IPS-18c (cell line): ENCODE measurements around the gene BRPF1.
"Not testable (repeated sequence)": the region's sequence is repeated elsewhere in the genome, so short reads cannot be mapped to it uniquely, and the experiment has no call there.

Experiments
- H3K4me3 ChIP-seq: 2 replicates; pipeline ENCODE4 v1.7.0; 2013; ENCODE audit warnings: low read depth, mild to moderate bottlenecking, low read length, moderate library complexity; ENCODE audit not compliant: insufficient read depth
- H3K9me3 ChIP-seq: one replicate; pipeline ENCODE4 v1.6.1; 2013; ENCODE audit warnings: mild to moderate bottlenecking, low read length, moderate library complexity; ENCODE audit not compliant: control insufficient read depth, insufficient read depth

BRPF1 gene

GRCh38 chr3:9748031-9748430 is 16.5 kb downstream of the BRPF1 start:
- H3K9me3 ChIP-seq = no peaks in the 10 kb centered on the region
- no peak overlapping the region for H3K4me3 ChIP-seq

GRCh38 chr3:9749296-9749644 is 17.7 kb downstream of the BRPF1 start:
- H3K9me3 ChIP-seq = no peaks in the 10 kb centered on the region
- peak overlapping the region; percentile 85 for H3K4me3 ChIP-seq

GRCh38 chr3:9749645-9750555 is 18.4 kb downstream of the BRPF1 start, which contains the start of gene OGG1:
TSS of gene OGG1 (plus strand) at chr3:9749952. CDS start at chr3:9750287, 335 bp downstream.
- no peaks in the 10 kb centered on the region for H3K9me3 ChIP-seq
- H3K4me3 ChIP-seq = peak within 1 kb of the TSS; percentile 85

GRCh38 chr3:9750556-9751411 is 19.2 kb downstream of the BRPF1 start:
- no peaks in the 10 kb centered on the region for H3K9me3 ChIP-seq

GRCh38 chr3:9754678-9755077 is 23.1 kb downstream of the BRPF1 start:
- Histone ChIP-seq H3K9me3 (no peaks in the 10 kb centered on the region), H3K4me3 (no peak overlapping the region)

More at GRCh38 chr3:9750556-9751411, 19.2 kb downstream of the BRPF1 start:
- H3K4me3 ChIP-seq = peak overlapping the region; percentile 85

- no peaks in the 10 kb centered on the region for H3K9me3 ChIP-seq
- H3K4me3 ChIP-seq = no peak overlapping the region
Measured at GRCh38 chr3:9757427-9757826, 25.9 kb downstream of the BRPF1 start.

GRCh38 chr3:9760779-9761505 is 29.4 kb downstream of the BRPF1 start:
- H3K9me3 ChIP-seq = no peaks in the 10 kb centered on the region
- H3K4me3 ChIP-seq = no peak overlapping the region

GRCh38 chr3:9761919-9762318 is 30.4 kb downstream of the BRPF1 start:
- H3K9me3 ChIP-seq = no peaks in the 10 kb centered on the region
- no peak overlapping the region for H3K4me3 ChIP-seq

- no peaks in the 10 kb centered on the region for H3K9me3 ChIP-seq
- no peak overlapping the region for H3K4me3 ChIP-seq
Measured at GRCh38 chr3:9762871-9763270, 31.3 kb downstream of the BRPF1 start.

- H3K4me3 ChIP-seq = no peak overlapping the region
Measured at GRCh38 chr3:9765865-9766264, 34.3 kb downstream of the BRPF1 start.

GRCh38 chr3:9767418-9767817 is 35.9 kb downstream of the BRPF1 start:
- no peak overlapping the region for H3K4me3 ChIP-seq

More at GRCh38 chr3:9765865-9766264, 34.3 kb downstream of the BRPF1 start:
- no peaks in the 10 kb centered on the region for H3K9me3 ChIP-seq

GRCh38 chr3:9768141-9768775 is 36.7 kb downstream of the BRPF1 start:
- H3K9me3 ChIP-seq = no peaks in the 10 kb centered on the region
- H3K4me3 ChIP-seq = no peak overlapping the region

More at GRCh38 chr3:9767418-9767817, 35.9 kb downstream of the BRPF1 start:
- H3K9me3 ChIP-seq = no peaks in the 10 kb centered on the region

- Histone ChIP-seq H3K4me3 (peak overlapping the region; percentile 63; the same call in 1 of the 2 replicates), H3K9me3 (no peaks in the 10 kb centered on the region)
Measured at GRCh38 chr3:9769012-9769411, 37.5 kb downstream of the BRPF1 start.

- peak within 1 kb of the TSS; percentile 63 for H3K4me3 ChIP-seq
- no peaks in the 10 kb centered on the region for H3K9me3 ChIP-seq
Measured at GRCh38 chr3:9769426-9770275, 38.1 kb downstream of the BRPF1 start, which contains the start of gene CAMK1. TSS of gene CAMK1 (minus strand) at chr3:9769947. CDS start at chr3:9767749, 2,198 bp downstream.

- Histone ChIP-seq H3K4me3 (peak overlapping the region; percentile 63), H3K9me3 (no peaks in the 10 kb centered on the region)
Measured at GRCh38 chr3:9770276-9770812, 38.8 kb downstream of the BRPF1 start.

GRCh38 chr3:9771007-9771406 is 39.5 kb downstream of the BRPF1 start:
- not testable (repeated sequence) for H3K9me3 ChIP-seq, H3K4me3 ChIP-seq
